ENCODE data around the gene SH3RF3.

Gene SH3RF3

GRCh38 chr2:109136542-109136941, 7.5 kb downstream of the SH3RF3 start:
- no peak overlapping the region for H3K9ac ChIP-seq (ENCODE audit: low read length)

GRCh38 chr2:109137616-109138015, 8.6 kb downstream of the SH3RF3 start:
- Histone ChIP-seq H3K27me3 (ENCODE audit: insufficient read depth, low read length, poor library complexity) (no peaks in the 10 kb centered on the region), H2BK15ac (replicated peaks; ENCODE audit: low read depth) (no peak overlapping the region), H4K8ac (ENCODE audit: low read depth, low read length) (no peak overlapping the region), H4K5ac (ENCODE audit: low read length) (no peak overlapping the region), H3K18ac (ENCODE audit: low read length) (no peak overlapping the region), H3K4ac (ENCODE audit: low read depth, low read length) (no peak overlapping the region), H3K9ac (ENCODE audit: low read length) (no peak overlapping the region), H3K79me2 (ENCODE audit: control insufficient read depth, insufficient read depth, low read length) (no peaks in the 10 kb centered on the region), H3K79me1 (ENCODE audit: low read length) (no peaks in the 10 kb centered on the region), H3K36me3 (ENCODE audit: control insufficient read depth, insufficient read depth, low read length) (no peaks in the 10 kb centered on the region), H3K56ac (ENCODE audit: low read length) (no peak overlapping the region), H3K4me3 (ENCODE audit: low read length) (no peak overlapping the region), H3K27ac (ENCODE audit: low read depth, low read length) (no peak overlapping the region), H3K4me1 (ENCODE audit: control insufficient read depth, low read depth, low read length) (no peaks in the 10 kb centered on the region), H2BK5ac (ENCODE audit: low read length) (no peak overlapping the region), H3K23ac (ENCODE audit: low read length) (no peak overlapping the region), H3K4me2 (ENCODE audit: low read length) (no peak overlapping the region), H2AK5ac (ENCODE audit: low read length) (no peak overlapping the region), H2BK120ac (ENCODE audit: low read depth, low read length) (no peak overlapping the region)
- no peak for DNase-seq
- no CpG with 5 or more reads among the region's 6 CpGs for WGBS (ENCODE audit: extremely low coverage, insufficient coverage, low lambda C conversion rate)

More at GRCh38 chr2:109136542-109136941, 7.5 kb downstream of the SH3RF3 start:
- no CpG with 5 or more reads among the region's 7 CpGs for WGBS (ENCODE audit: extremely low coverage, insufficient coverage, low lambda C conversion rate)
- H2AK5ac ChIP-seq (ENCODE audit: low read length), result no peak overlapping the region
- H3K4me1 ChIP-seq (ENCODE audit: control insufficient read depth, low read depth, low read length), result no peaks in the 10 kb centered on the region
- no peak overlapping the region for H4K5ac ChIP-seq (ENCODE audit: low read length)
- no peak overlapping the region for H2BK120ac ChIP-seq (ENCODE audit: low read depth, low read length)
- H4K8ac ChIP-seq (ENCODE audit: low read depth, low read length), result no peak overlapping the region
- no peak overlapping the region for H3K27ac ChIP-seq (ENCODE audit: low read depth, low read length)
- H2BK5ac ChIP-seq (ENCODE audit: low read length), result no peak overlapping the region
- no peak overlapping the region for H3K4me2 ChIP-seq (ENCODE audit: low read length)
- H3K56ac ChIP-seq (ENCODE audit: low read length), result no peak overlapping the region
- H2BK15ac ChIP-seq (replicated peaks; ENCODE audit: low read depth), result no peak overlapping the region
- DNase-seq, result no peak
- no peak overlapping the region for H3K4ac ChIP-seq (ENCODE audit: low read depth, low read length)
- H3K23ac ChIP-seq (ENCODE audit: low read length), result no peak overlapping the region
- H3K4me3 ChIP-seq (ENCODE audit: low read length), result no peak overlapping the region
- H3K27me3 ChIP-seq (ENCODE audit: insufficient read depth, low read length, poor library complexity), result no peaks in the 10 kb centered on the region
- no peaks in the 10 kb centered on the region for H3K36me3 ChIP-seq (ENCODE audit: control insufficient read depth, insufficient read depth, low read length)
- no peaks in the 10 kb centered on the region for H3K79me2 ChIP-seq (ENCODE audit: control insufficient read depth, insufficient read depth, low read length)
- H3K18ac ChIP-seq (ENCODE audit: low read length), result no peak overlapping the region
- H3K79me1 ChIP-seq (ENCODE audit: low read length), result no peaks in the 10 kb centered on the region

- no peak overlapping the region for H3K56ac ChIP-seq (ENCODE audit: low read length)
- no peaks in the 10 kb centered on the region for H3K79me1 ChIP-seq (ENCODE audit: low read length)
- no peak overlapping the region for H3K23ac ChIP-seq (ENCODE audit: low read length)
- H2BK5ac ChIP-seq (ENCODE audit: low read length), result no peak overlapping the region
- no peak overlapping the region for H3K18ac ChIP-seq (ENCODE audit: low read length)
- H3K9ac ChIP-seq (ENCODE audit: low read length), result no peak overlapping the region
- no peak overlapping the region for H2BK15ac ChIP-seq (replicated peaks; ENCODE audit: low read depth)
- no peak for DNase-seq
- H3K4me1 ChIP-seq (ENCODE audit: control insufficient read depth, low read depth, low read length), result no peaks in the 10 kb centered on the region
- no peak overlapping the region for H4K5ac ChIP-seq (ENCODE audit: low read length)
- H4K8ac ChIP-seq (ENCODE audit: low read depth, low read length), result no peak overlapping the region
- no peak overlapping the region for H3K4me3 ChIP-seq (ENCODE audit: low read length)
- H2AK5ac ChIP-seq (ENCODE audit: low read length), result no peak overlapping the region
- no peaks in the 10 kb centered on the region for H3K36me3 ChIP-seq (ENCODE audit: control insufficient read depth, insufficient read depth, low read length)
- no peak overlapping the region for H3K27ac ChIP-seq (ENCODE audit: low read depth, low read length)
- no peaks in the 10 kb centered on the region for H3K27me3 ChIP-seq (ENCODE audit: insufficient read depth, low read length, poor library complexity)
- no peaks in the 10 kb centered on the region for H3K79me2 ChIP-seq (ENCODE audit: control insufficient read depth, insufficient read depth, low read length)
- no peak overlapping the region for H2BK120ac ChIP-seq (ENCODE audit: low read depth, low read length)
- WGBS (ENCODE audit: extremely low coverage, insufficient coverage, low lambda C conversion rate), result no CpG with 5 or more reads among the region's 2 CpGs
- no peak overlapping the region for H3K4me2 ChIP-seq (ENCODE audit: low read length)
- no peak overlapping the region for H3K4ac ChIP-seq (ENCODE audit: low read depth, low read length)
Observed at GRCh38 chr2:109138449-109138848, 9.4 kb downstream of the SH3RF3 start.

- Histone ChIP-seq H3K56ac (ENCODE audit: low read length) (no peak overlapping the region), H4K5ac (ENCODE audit: low read length) (no peak overlapping the region), H2BK15ac (replicated peaks; ENCODE audit: low read depth) (no peak overlapping the region), H3K23ac (ENCODE audit: low read length) (no peak overlapping the region), H4K8ac (ENCODE audit: low read depth, low read length) (no peak overlapping the region), H3K9ac (ENCODE audit: low read length) (no peak overlapping the region), H3K4me1 (ENCODE audit: control insufficient read depth, low read depth, low read length) (no peaks in the 10 kb centered on the region), H3K4me2 (ENCODE audit: low read length) (no peak overlapping the region), H2BK5ac (ENCODE audit: low read length) (no peak overlapping the region), H3K4ac (ENCODE audit: low read depth, low read length) (no peak overlapping the region), H3K18ac (ENCODE audit: low read length) (no peak overlapping the region), H3K4me3 (ENCODE audit: low read length) (no peak overlapping the region), H3K27ac (ENCODE audit: low read depth, low read length) (no peak overlapping the region), H3K27me3 (ENCODE audit: insufficient read depth, low read length, poor library complexity) (no peaks in the 10 kb centered on the region), H3K36me3 (ENCODE audit: control insufficient read depth, insufficient read depth, low read length) (no peaks in the 10 kb centered on the region), H3K79me1 (ENCODE audit: low read length) (no peaks in the 10 kb centered on the region), H2AK5ac (ENCODE audit: low read length) (no peak overlapping the region), H2BK120ac (ENCODE audit: low read depth, low read length) (no peak overlapping the region), H3K79me2 (ENCODE audit: control insufficient read depth, insufficient read depth, low read length) (no peaks in the 10 kb centered on the region)
- DNase-seq, result no peak
- no CpG with 5 or more reads among the region's 4 CpGs for WGBS (ENCODE audit: extremely low coverage, insufficient coverage, low lambda C conversion rate)
Observed at GRCh38 chr2:109139002-109139401, 10.0 kb downstream of the SH3RF3 start.

GRCh38 chr2:109139865-109140396, 10.9 kb downstream of the SH3RF3 start:
- Histone ChIP-seq H4K8ac (ENCODE audit: low read depth, low read length) (no peak overlapping the region), H2BK15ac (replicated peaks; ENCODE audit: low read depth) (no peak overlapping the region), H3K27me3 (ENCODE audit: insufficient read depth, low read length, poor library complexity) (no peaks in the 10 kb centered on the region), H3K79me1 (ENCODE audit: low read length) (no peaks in the 10 kb centered on the region), H3K4ac (ENCODE audit: low read depth, low read length) (no peak overlapping the region), H2AK5ac (ENCODE audit: low read length) (no peak overlapping the region), H4K5ac (ENCODE audit: low read length) (no peak overlapping the region), H2BK5ac (ENCODE audit: low read length) (no peak overlapping the region), H3K27ac (ENCODE audit: low read depth, low read length) (no peak overlapping the region), H3K4me3 (ENCODE audit: low read length) (no peak overlapping the region), H2BK120ac (ENCODE audit: low read depth, low read length) (no peak overlapping the region), H3K4me1 (ENCODE audit: control insufficient read depth, low read depth, low read length) (no peaks in the 10 kb centered on the region), H3K56ac (ENCODE audit: low read length) (no peak overlapping the region), H3K79me2 (ENCODE audit: control insufficient read depth, insufficient read depth, low read length) (no peaks in the 10 kb centered on the region), H3K9ac (ENCODE audit: low read length) (no peak overlapping the region), H3K4me2 (ENCODE audit: low read length) (no peak overlapping the region), H3K23ac (ENCODE audit: low read length) (no peak overlapping the region), H3K36me3 (ENCODE audit: control insufficient read depth, insufficient read depth, low read length) (no peaks in the 10 kb centered on the region), H3K18ac (ENCODE audit: low read length) (no peak overlapping the region)
- no CpG with 5 or more reads among the region's 10 CpGs for whole genome bisulfite sequencing (ENCODE audit: extremely low coverage, insufficient coverage, low lambda C conversion rate)
- DNase-seq, result no peak

- Histone ChIP-seq H3K4ac (ENCODE audit: low read depth, low read length) (no peak overlapping the region), H3K36me3 (ENCODE audit: control insufficient read depth, insufficient read depth, low read length) (no peaks in the 10 kb centered on the region), H3K56ac (ENCODE audit: low read length) (no peak overlapping the region), H3K18ac (ENCODE audit: low read length) (no peak overlapping the region), H3K4me1 (ENCODE audit: control insufficient read depth, low read depth, low read length) (no peaks in the 10 kb centered on the region), H2BK5ac (ENCODE audit: low read length) (no peak overlapping the region), H4K8ac (ENCODE audit: low read depth, low read length) (no peak overlapping the region), H2AK5ac (ENCODE audit: low read length) (no peak overlapping the region), H3K4me2 (ENCODE audit: low read length) (no peak overlapping the region), H3K23ac (ENCODE audit: low read length) (no peak overlapping the region), H3K27ac (ENCODE audit: low read depth, low read length) (no peak overlapping the region), H2BK120ac (ENCODE audit: low read depth, low read length) (no peak overlapping the region), H2BK15ac (replicated peaks; ENCODE audit: low read depth) (no peak overlapping the region), H3K9ac (ENCODE audit: low read length) (no peak overlapping the region), H4K5ac (ENCODE audit: low read length) (no peak overlapping the region), H3K27me3 (ENCODE audit: insufficient read depth, low read length, poor library complexity) (no peaks in the 10 kb centered on the region), H3K79me2 (ENCODE audit: control insufficient read depth, insufficient read depth, low read length) (no peaks in the 10 kb centered on the region), H3K79me1 (ENCODE audit: low read length) (no peaks in the 10 kb centered on the region), H3K4me3 (ENCODE audit: low read length) (no peak overlapping the region)
- WGBS (ENCODE audit: extremely low coverage, insufficient coverage, low lambda C conversion rate), result no CpG with 5 or more reads among the region's 12 CpGs
- DNase-seq, result no peak
Observed at GRCh38 chr2:109141006-109141600, 12.1 kb downstream of the SH3RF3 start.

Measured in mesendoderm (in vitro differentiated cells).